ENCODE data around the gene KIF25. TPM values are rescaled to one million over a fixed set of nuclear protein-coding genes. Genes with fewer than 3 reads are reported as not detected.

Gene KIF25
- total RNA-seq, 4 donors from 2014 or later, result 0.16 to 1.0 TPM; not detected in 2

DNA sequence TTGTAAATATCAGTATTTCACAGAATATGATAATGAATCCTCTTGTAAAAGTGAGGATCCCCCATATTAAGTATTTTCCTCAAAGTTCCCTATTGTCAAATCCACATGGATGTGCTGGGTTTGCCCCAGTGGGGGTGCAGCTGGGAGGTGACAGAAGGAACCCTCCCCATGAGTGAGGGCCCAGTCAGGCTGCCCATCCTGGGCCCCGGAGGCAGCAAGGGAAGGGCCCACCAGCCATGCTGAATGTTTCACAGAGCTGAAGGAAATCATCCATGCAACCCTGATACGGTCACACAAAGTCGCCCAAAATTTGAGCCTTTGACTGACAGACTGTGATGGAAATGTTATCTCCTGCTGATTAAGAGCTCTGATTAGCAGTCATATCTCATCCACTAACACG is 41.8 kb downstream of the KIF25 start:
- ATAC-seq (no peak), DNase-seq (no peak)
- intact Hi-C loops (cut with DNase I; ENCODE audit: low total_unique reads) (no loop called here), in situ Hi-C loops (cut with MboI; ENCODE audit: low sequenced_read_pairs in 4 of 4) (no loop called here)
- no peak for TF ChIP-seq POLR2A (IDR thresholded peaks at IDR 0.05)
- TF ChIP-seq, protein P1, sequence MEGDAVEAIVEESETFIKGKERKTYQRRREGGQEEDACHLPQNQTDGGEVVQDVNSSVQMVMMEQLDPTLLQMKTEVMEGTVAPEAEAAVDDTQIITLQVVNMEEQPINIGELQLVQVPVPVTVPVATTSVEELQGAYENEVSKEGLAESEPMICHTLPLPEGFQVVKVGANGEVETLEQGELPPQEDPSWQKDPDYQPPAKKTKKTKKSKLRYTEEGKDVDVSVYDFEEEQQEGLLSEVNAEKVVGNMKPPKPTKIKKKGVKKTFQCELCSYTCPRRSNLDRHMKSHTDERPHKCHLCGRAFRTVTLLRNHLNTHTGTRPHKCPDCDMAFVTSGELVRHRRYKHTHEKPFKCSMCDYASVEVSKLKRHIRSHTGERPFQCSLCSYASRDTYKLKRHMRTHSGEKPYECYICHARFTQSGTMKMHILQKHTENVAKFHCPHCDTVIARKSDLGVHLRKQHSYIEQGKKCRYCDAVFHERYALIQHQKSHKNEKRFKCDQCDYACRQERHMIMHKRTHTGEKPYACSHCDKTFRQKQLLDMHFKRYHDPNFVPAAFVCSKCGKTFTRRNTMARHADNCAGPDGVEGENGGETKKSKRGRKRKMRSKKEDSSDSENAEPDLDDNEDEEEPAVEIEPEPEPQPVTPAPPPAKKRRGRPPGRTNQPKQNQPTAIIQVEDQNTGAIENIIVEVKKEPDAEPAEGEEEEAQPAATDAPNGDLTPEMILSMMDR (IDR thresholded peaks at IDR 0.05 in 4 of 5, conservative IDR thresholded peaks at IDR 0.05 in 1 of 5), result no peak
- Histone ChIP-seq H3K9me3 (no peaks in the 10 kb centered on the region), H3K27ac (peak overlapping the region in 1 of 4 donors; percentile 78), H3K4me1 (peaks cover 7% of the 10 kb centered on the region in 2 donors), H3K4me3 (no peak overlapping the region), H3K36me3 (no peaks in the 10 kb centered on the region), H3K27me3 (peaks cover 0 to 7% (median 6%) of the 10 kb centered on the region in 3 donors)

DNA sequence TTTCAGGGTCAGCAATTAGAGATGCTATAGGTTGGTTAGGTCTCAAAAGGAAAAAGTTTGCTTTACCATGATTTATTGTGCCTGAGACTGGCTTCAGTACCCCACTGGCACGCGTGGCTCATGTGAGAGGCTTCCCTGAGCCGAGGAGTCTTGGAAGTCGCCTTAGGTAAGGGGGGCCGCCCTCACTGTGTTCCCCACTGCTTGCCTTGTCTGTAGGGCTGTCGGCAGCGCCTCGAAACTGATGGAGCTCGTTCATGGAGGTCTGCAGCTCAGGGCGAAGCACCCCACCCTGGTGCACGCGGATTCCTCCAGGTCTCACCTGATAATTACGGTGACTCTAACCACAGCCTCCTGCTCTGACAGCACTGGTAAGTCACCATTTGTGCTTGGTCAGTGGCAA is 42.4 kb downstream of the KIF25 start:
- TF ChIP-seq, protein P1 (IDR thresholded peaks at IDR 0.05 in 4 of 5, conservative IDR thresholded peaks at IDR 0.05 in 1 of 5), result no peak
- TF ChIP-seq POLR2A (IDR thresholded peaks at IDR 0.05), result no peak
- in situ Hi-C loops (cut with MboI; ENCODE audit: low sequenced_read_pairs in 4 of 4), result no loop called here
- Histone ChIP-seq H3K9me3 (no peaks in the 10 kb centered on the region), H3K4me1 (peaks cover 7% of the 10 kb centered on the region in 2 donors), H3K4me3 (no peak overlapping the region), H3K27ac (no peak overlapping the region), H3K36me3 (no peaks in the 10 kb centered on the region), H3K27me3 (peaks cover 0 to 7% (median 6%) of the 10 kb centered on the region in 3 donors)
- ATAC-seq (no peak), DNase-seq (no peak)
- intact Hi-C loops (cut with DNase I; ENCODE audit: low total_unique reads), result no loop called here

DNA sequence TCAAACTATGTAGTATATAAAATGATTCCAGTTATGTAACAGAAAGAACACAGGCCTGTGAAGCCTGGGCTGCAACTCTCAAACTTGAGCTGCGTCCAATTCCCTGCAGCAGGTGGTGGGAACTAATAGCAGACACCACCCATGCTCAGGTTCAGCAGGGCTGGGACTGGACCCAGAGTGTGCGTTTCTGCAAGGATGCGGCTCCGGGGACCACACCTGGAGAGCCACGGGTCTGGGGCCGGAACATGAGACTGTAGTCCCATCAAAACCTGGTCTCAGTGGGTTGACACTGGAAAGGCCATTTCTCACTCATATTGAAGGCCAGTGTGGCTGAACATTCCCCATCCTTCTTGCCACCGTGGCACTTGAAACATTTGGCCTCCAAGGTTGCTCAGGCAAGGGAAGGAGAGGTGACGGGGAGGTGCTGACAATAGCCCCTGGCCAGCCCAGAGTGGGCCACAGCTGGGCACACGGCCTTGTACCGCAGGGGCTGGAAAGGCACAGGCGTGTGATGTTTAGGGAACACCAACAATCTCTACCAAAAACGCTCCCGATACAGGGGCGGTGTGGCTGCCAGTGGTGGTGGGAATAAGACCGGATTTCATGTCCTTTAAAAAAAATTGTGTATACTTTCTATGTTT is 43.5 kb downstream of the KIF25 start:
- peaks cover 0 to 7% (median 6%) of the 10 kb centered on the region in 3 donors for H3K27me3 ChIP-seq
- no peaks in the 10 kb centered on the region for H3K36me3 ChIP-seq
- peaks cover 7% of the 10 kb centered on the region in 2 donors for H3K4me1 ChIP-seq
- DNase-seq (no peak), ATAC-seq (no peak)
- peak overlapping the region in 1 of 4 donors; percentile 70 for H3K27ac ChIP-seq
- intact Hi-C loops (cut with DNase I; ENCODE audit: low total_unique reads), result no loop called here
- in situ Hi-C loops (cut with MboI; ENCODE audit: low sequenced_read_pairs in 4 of 4), result no loop called here
- TF ChIP-seq, protein P1 (IDR thresholded peaks at IDR 0.05 in 4 of 5, conservative IDR thresholded peaks at IDR 0.05 in 1 of 5), result no peak
- no peak for TF ChIP-seq POLR2A (IDR thresholded peaks at IDR 0.05)
- H3K4me3 ChIP-seq, result no peak overlapping the region
- no peaks in the 10 kb centered on the region for H3K9me3 ChIP-seq

DNA sequence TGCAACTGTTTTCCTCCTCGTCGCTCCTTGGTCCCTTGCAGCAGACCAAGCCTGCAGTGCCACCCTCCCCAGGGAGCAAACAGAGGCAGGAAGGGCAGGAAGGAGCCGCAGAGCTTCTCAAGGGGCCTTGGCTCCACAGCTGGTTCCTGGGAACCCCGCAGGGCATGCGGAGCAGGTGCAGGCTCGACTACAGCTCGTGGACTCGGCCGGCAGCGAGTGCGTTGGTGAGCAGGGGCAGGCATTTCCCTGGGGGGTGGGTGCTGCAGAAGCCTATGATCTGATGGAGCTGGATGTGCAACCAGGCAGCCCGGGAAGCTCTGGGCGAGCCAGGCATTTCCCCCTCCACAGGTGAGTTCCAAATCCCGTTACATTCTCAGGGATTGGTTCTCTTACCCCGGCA is 44.5 kb downstream of the KIF25 start:
- DNase-seq (no peak), ATAC-seq (no peak)
- H3K36me3 ChIP-seq, result no peaks in the 10 kb centered on the region
- no peaks in the 10 kb centered on the region for H3K4me1 ChIP-seq
- in situ Hi-C loops (cut with MboI; ENCODE audit: low sequenced_read_pairs in 4 of 4), result no loop called here
- intact Hi-C loops (cut with DNase I; ENCODE audit: low total_unique reads), result no loop called here
- H3K4me3 ChIP-seq, result peak overlapping the region in 1 of 4 donors; percentile 29
- H3K27me3 ChIP-seq, result peaks cover 0 to 7% (median 0%) of the 10 kb centered on the region in 3 donors
- H3K27ac ChIP-seq, result peak overlapping the region in 2 of 4 donors; percentile 4 to 70
- TF ChIP-seq, protein P1 (IDR thresholded peaks at IDR 0.05 in 4 of 5, conservative IDR thresholded peaks at IDR 0.05 in 1 of 5), result no peak
- no peak for TF ChIP-seq POLR2A (IDR thresholded peaks at IDR 0.05)
- no peaks in the 10 kb centered on the region for H3K9me3 ChIP-seq

All from gastrocnemius medialis (tissue), 4 donors.